Activated CD8-positive, alpha-beta memory T cell treated with anti-CD3 and anti-CD28 coated beads, Interleukin-2, amount 50 U/mL, for 24 hours (primary cell): ENCODE results near the gene NINL.
A peak's percentile ranks its signal among the peaks of the same experiment; 100 is the strongest.

Experiments
- DNase-seq: peaks from one replicate; pipeline ENCODE4 v3.0.0-alpha.2; 2020; ENCODE audit errors: extremely low read depth

Gene NINL

DNA sequence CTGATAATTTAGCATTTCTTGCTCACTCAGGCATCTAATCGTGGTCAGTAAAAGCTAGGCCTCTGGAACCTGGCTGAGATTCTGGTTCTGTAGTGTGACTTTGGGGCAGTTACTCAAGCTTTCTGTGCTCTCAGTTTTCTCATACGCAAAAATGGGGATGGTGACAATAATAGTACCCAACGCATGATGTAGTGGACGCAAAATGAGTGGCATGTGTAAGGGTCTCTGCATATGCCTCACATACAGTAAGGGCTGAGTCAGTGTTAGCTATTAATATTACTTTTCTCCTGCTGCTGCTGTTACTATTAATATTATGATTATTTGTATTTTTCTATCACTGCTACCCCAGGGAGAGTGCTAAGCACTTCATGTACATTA is 177.2 kb downstream of the NINL start:
- no peak for DNase-seq

DNA sequence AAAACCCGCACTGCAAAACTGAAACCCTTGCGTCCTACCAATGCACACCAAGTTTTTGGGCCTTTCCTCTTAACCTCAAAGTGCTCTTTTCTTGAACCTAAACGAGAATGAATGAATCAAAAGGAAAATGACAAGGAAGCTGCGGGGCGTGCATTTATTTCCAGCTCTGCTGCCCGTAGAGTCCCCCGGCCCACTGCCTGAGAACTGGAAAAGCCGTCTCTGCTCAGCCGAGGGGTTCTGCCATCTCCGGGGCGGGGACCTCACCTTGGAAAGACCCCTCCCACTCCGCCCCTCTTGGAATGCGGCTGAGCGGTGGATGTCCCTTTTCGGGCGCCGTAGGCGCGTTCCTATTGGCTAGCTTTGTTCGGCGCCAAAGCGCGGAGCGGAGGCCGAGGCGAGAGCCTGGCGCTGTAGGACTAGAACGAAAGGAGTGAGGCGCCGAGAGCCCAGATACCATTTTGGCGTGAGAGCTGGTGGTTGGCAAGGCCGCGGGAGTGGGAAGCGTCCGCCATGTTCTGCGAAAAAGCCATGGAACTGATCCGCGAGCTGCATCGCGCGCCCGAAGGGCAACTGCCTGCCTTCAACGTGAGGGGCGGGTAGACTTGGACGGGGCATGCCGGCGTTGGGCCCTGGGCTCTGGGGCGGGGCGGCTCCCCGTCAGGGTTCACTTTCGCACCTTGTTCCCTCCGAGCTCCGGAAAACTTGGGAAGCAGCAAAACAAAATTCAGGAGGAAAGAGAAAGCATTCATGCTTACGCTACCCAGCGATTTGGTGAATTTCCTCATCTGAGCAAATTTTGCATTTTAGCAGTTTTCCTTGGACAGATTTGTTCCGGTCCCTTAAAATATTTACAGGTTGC is 177.8 kb downstream of the NINL start, which contains the start of gene GINS1:
Gene GINS1 (plus strand): TSS at position 363 of the 859 bp plus-strand sequence. CDS start 148 bp downstream, at position 511.
- DNase-seq, result peak; percentile 63
